Cardiac muscle cell (in vitro differentiated cells and primary cell): ENCODE measurements around the gene APH1B. TPM values are rescaled to one million over a fixed set of nuclear protein-coding genes. Genes with fewer than 3 reads are reported as not detected.

Experiments
- DNase-seq, 2 donors: peaks; one replicate each; pipeline versions ENCODE4 v3.0.0 to v3.0.0-alpha.2; 2010 to 2017; ENCODE audit warnings: low read depth in 1 of 2, low spot score in 1 of 2
- H3K27ac ChIP-seq: fragments of 200-600 bp; sonication (generic); 2 replicates; pipeline ENCODE4 v1.5.1; 2016
- H3K27me3 ChIP-seq: fragments of 200-600 bp; sonication (generic); 2 replicates; pipeline ENCODE4 v1.6.0; 2016; ENCODE audit warnings: control low read depth
- H3K36me3 ChIP-seq: fragments of 200-600 bp; sonication (generic); 2 replicates; pipeline ENCODE4 v1.5.1; 2016; ENCODE audit warnings: control low read depth
- H3K4me1 ChIP-seq: fragments of 200-600 bp; sonication (generic); 2 replicates; pipeline ENCODE4 v1.8.1; 2017; ENCODE audit warnings: low read depth, mild to moderate bottlenecking, mixed run types
- H3K4me3 ChIP-seq: fragments of 200-600 bp; sonication (generic); 2 replicates; pipeline ENCODE4 v1.5.1; 2016; ENCODE audit warnings: mild to moderate bottlenecking
- H3K9me3 ChIP-seq: fragments of 200-600 bp; sonication (generic); 2 replicates; pipeline ENCODE4 v1.5.1; 2017; ENCODE audit warnings: low read depth, mild to moderate bottlenecking, control low read depth
- CTCF ChIP-seq: IDR thresholded peaks from 2 replicates; pipeline ENCODE4 v1.5.1; 2012; ENCODE audit warnings: low read depth, mild to moderate bottlenecking, low read length
- polyA plus RNA-seq: library from polyadenylated mRNA; unstranded; fragments of >200 nt; fragmentation: Nextera tagmentation; extraction: Ambion mirVana; gene quantifications from 2 replicates; pipeline ENCODE4 v1.2.1, GENCODE V29; 2016
- total RNA-seq: library from RNA; depleted of rRNA; stranded (reverse); fragments of >200 nt; gene quantifications from 2 replicates; pipeline ENCODE4 v1.2.3, GENCODE V29; 2016

Gene APH1B
- total and polyA plus RNA-seq, 2 experiments from 2014 or later, result 10.2 to 12.4 TPM

GRCh38 chr15:63330926-63331325 is 53.5 kb downstream of the APH1B start:
- Histone ChIP-seq H3K9me3 (no peaks in the 10 kb centered on the region), H3K4me1 (no peaks in the 10 kb centered on the region), H3K27me3 (no peaks in the 10 kb centered on the region), H3K4me3 (no peak overlapping the region), H3K27ac (no peak overlapping the region), H3K36me3 (no peaks in the 10 kb centered on the region)
- no peak for DNase-seq
- TF ChIP-seq CTCF, result no peak

DNA sequence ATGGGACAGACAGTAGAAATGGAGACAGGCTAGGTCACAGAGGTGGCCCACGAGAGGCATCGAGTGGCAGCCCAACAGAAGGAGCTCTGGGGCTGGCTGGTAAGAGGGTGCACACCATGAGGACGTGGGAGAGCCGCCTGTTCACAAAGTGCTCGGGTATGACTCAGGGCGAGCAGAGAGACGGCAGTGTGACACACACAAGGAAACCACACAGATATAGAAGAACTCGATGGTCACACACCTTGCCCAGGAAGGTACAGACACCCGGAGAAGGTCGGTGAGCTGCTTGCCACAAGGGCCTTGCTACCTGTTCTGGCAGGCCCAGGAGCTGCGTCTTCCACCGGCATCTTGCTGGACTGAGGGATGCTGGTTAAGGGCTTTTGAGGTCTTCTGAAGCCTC is 54.1 kb downstream of the APH1B start:
- no peak for TF ChIP-seq CTCF
- H3K9me3 ChIP-seq, result no peaks in the 10 kb centered on the region
- DNase-seq, result peak in 1 of 2 donors; percentile 11
- H3K27me3 ChIP-seq, result no peaks in the 10 kb centered on the region
- no peaks in the 10 kb centered on the region for H3K4me1 ChIP-seq
- H3K27ac ChIP-seq, result no peak overlapping the region
- no peak overlapping the region for H3K4me3 ChIP-seq
- H3K36me3 ChIP-seq, result no peaks in the 10 kb centered on the region

DNA sequence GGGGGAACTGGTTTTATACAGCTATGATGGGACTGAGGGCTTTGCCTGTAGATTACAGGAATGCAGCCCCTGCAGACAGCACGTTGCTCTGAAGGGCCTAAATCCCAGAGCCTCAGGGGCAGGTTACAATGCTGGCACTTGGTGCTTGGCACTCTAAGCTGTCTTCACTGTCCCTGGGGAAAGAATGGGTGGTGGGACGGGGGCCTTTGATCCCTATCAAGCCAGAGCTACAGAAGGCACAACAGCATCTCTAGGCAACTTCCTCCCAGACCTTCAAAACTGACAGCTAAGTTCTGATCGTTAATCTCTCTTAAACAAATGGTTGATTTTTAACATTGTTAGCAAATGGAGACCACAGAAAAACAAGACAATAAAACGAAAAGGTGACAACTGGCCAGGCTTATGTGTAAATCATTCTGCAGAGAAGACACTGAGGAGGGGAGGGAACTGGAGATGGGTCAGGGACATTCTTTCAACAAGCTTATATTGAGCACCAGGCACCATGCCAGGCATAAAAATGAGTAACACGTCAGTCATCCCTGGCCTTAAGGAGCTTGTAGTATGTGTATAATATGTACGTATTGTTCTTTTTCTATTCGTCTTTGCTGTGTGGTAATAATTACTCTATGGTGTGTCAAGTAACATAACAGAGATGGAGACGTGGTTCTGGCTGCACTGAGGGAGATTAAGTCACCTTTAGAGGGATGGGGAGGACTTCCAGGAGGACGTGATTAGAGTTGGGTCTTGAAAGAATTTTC is 55.1 kb downstream of the APH1B start:
- H3K27me3 ChIP-seq, result no peaks in the 10 kb centered on the region
- H3K36me3 ChIP-seq, result no peaks in the 10 kb centered on the region
- no peaks in the 10 kb centered on the region for H3K4me1 ChIP-seq
- H3K9me3 ChIP-seq, result no peaks in the 10 kb centered on the region
- no peak overlapping the region for H3K27ac ChIP-seq
- no peak overlapping the region for H3K4me3 ChIP-seq
- TF ChIP-seq CTCF, result no peak
- peak in 1 of 2 donors; percentile 84 for DNase-seq

DNA sequence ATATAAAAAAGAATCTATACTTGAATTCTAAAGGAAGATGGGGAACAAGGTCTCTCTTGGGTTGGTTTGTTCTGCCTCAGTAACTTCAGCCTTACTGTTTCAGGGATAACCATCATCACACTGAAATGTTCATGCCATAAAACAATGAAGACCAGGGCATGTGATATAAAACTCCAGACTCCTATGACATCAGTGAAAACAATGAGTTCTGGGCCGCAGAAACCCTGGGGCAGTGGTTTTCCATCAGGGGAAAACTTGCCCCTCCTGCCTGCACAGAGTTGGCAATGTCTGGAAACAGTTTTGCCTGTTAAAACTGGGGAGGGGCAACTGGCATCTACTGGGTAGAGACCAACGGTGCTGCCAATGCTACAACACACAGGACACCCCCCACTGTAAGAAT is 57.4 kb downstream of the APH1B start:
- TF ChIP-seq CTCF, result no peak
- DNase-seq, result no peak
- H3K4me3 ChIP-seq, result no peak overlapping the region
- no peaks in the 10 kb centered on the region for H3K4me1 ChIP-seq
- no peaks in the 10 kb centered on the region for H3K27me3 ChIP-seq
- H3K27ac ChIP-seq, result no peak overlapping the region
- H3K36me3 ChIP-seq, result no peaks in the 10 kb centered on the region
- H3K9me3 ChIP-seq, result no peaks in the 10 kb centered on the region

- Histone ChIP-seq H3K36me3 (no peaks in the 10 kb centered on the region), H3K9me3 (no peaks in the 10 kb centered on the region), H3K27ac (no peak overlapping the region), H3K4me3 (no peak overlapping the region), H3K27me3 (no peaks in the 10 kb centered on the region), H3K4me1 (no peaks in the 10 kb centered on the region)
- no peak for TF ChIP-seq CTCF
- DNase-seq, result no peak
Observed at GRCh38 chr15:63335543-63336240, 58.3 kb downstream of the APH1B start.
